ENCODE results near the gene RACK1.

The RACK1 gene

GRCh38 chr5:181259974-181260719 is 16.4 kb upstream of the RACK1 start:
- DNase-seq (ENCODE audit: low read depth in 2 of 2), result no peak

GRCh38 chr5:181259283-181259682 is 15.6 kb upstream of the RACK1 start:
- DNase-seq (ENCODE audit: low read depth in 2 of 2), result no peak

GRCh38 chr5:181258576-181258975 is 14.9 kb upstream of the RACK1 start:
- DNase-seq (ENCODE audit: low read depth in 2 of 2), result no peak

- DNase-seq (ENCODE audit: low read depth in 2 of 2), result no peak
Measured at GRCh38 chr5:181255836-181256578, 12.3 kb upstream of the RACK1 start.

GRCh38 chr5:181255276-181255675 is 11.6 kb upstream of the RACK1 start:
- no peak for DNase-seq (ENCODE audit: low read depth in 2 of 2)

- DNase-seq (ENCODE audit: low read depth in 2 of 2), result no peak
Measured at GRCh38 chr5:181248277-181248676, 4.6 kb upstream of the RACK1 start.

- DNase-seq (ENCODE audit: low read depth in 2 of 2), result peak; percentile 52 to 73
Measured at GRCh38 chr5:181246276-181247049, 2.8 kb upstream of the RACK1 start.

- DNase-seq (ENCODE audit: low read depth in 2 of 2), result no peak
Measured at GRCh38 chr5:181245427-181246275, 1.9 kb upstream of the RACK1 start.

- DNase-seq (ENCODE audit: low read depth in 2 of 2), result no peak
Measured at GRCh38 chr5:181243018-181243563, 615 bp downstream of the RACK1 start.

- no peak for DNase-seq (ENCODE audit: low read depth in 2 of 2)
Measured at GRCh38 chr5:181242031-181242451, 1.7 kb downstream of the RACK1 start.

- DNase-seq (ENCODE audit: low read depth in 2 of 2), result peak in 1 of 2 donors; percentile 30
Measured at GRCh38 chr5:181241393-181241975, 2.2 kb downstream of the RACK1 start.

GRCh38 chr5:181239062-181239663 is 4.5 kb downstream of the RACK1 start:
- DNase-seq (ENCODE audit: low read depth in 2 of 2), result no peak

- DNase-seq (ENCODE audit: low read depth in 2 of 2), result no peak
Measured at GRCh38 chr5:181237729-181238385, 5.8 kb downstream of the RACK1 start.

GRCh38 chr5:181236954-181237641 is 6.6 kb downstream of the RACK1 start:
- no peak for DNase-seq (ENCODE audit: low read depth in 2 of 2)

- DNase-seq (ENCODE audit: low read depth in 2 of 2), result no peak
Measured at GRCh38 chr5:181236471-181236870, 7.2 kb downstream of the RACK1 start.

- DNase-seq (ENCODE audit: low read depth in 2 of 2), result no peak
Measured at GRCh38 chr5:181235689-181236366, 7.9 kb downstream of the RACK1 start.

GRCh38 chr5:181235323-181235688 is 8.4 kb downstream of the RACK1 start:
- DNase-seq (ENCODE audit: low read depth in 2 of 2), result no peak

- DNase-seq (ENCODE audit: low read depth in 2 of 2), result no peak
Measured at GRCh38 chr5:181234455-181235306, 9.0 kb downstream of the RACK1 start.

All from stimulated activated CD4-positive, alpha-beta T cell treated with anti-CD3 and anti-CD28 coated beads, Interleukin-1b, Interleukin-23, amount 100 ng/mL, for 4 hours (primary cell).